HepG2 (cell line): Measurements from ENCODE around the gene TMCC2. TPM values are rescaled to one million over a fixed set of nuclear protein-coding genes. Genes with fewer than 3 reads are reported as not detected.

Experiments
- ARID2 ChIP-seq: sonication (generic); formaldehyde crosslinking; IDR thresholded peaks from 2 replicates; pipeline ENCODE4 v1.8.1; 2022; ENCODE audit warnings: mild to moderate bottlenecking, missing genetic modification reagents, borderline replicate concordance
- CBX5 ChIP-seq: sonication (generic); formaldehyde crosslinking; IDR thresholded peaks from 2 replicates; pipeline ENCODE4 v1.4.0; 2020; ENCODE audit warnings: missing genetic modification reagents, borderline replicate concordance
- CC2D1A ChIP-seq: sonication (generic); formaldehyde crosslinking; IDR thresholded peaks from 2 replicates; pipeline ENCODE4 v1.8.1; 2023; ENCODE audit warnings: mild to moderate bottlenecking, missing genetic modification reagents
- EP300 ChIP-seq, 3 experiments: sonication (generic) in 1 of 3; formaldehyde crosslinking in 1 of 3; IDR thresholded peaks; 2 replicates each; pipeline versions ENCODE4 v1.5.1 to v1.6.1; 2011 to 2020; ENCODE audit warnings: low read depth in 2 of 3, low read length in 2 of 3, borderline replicate concordance in 1 of 3, improper control_type of control experiment in 1 of 3, mild to moderate bottlenecking in 1 of 3, missing genetic modification reagents in 1 of 3, moderate library complexity in 1 of 3
- FOXA3 ChIP-seq: IDR thresholded peaks from 2 replicates; pipeline ENCODE4 v1.6.1; 2016; ENCODE audit warnings: missing genetic modification reagents, missing compliant biosample characterization
- FOXC1 ChIP-seq: sonication (generic); formaldehyde crosslinking; IDR thresholded peaks from 2 replicates; pipeline ENCODE4 v1.8.0; 2022; ENCODE audit warnings: mild to moderate bottlenecking, missing genetic modification reagents, borderline replicate concordance
- ISX ChIP-seq: sonication (generic); formaldehyde crosslinking; conservative IDR thresholded peaks from 2 replicates; pipeline ENCODE4 v1.5.0; 2020; ENCODE audit warnings: missing genetic modification reagents
- KDM2A ChIP-seq: sonication (generic); formaldehyde crosslinking; IDR thresholded peaks from 2 replicates; pipeline ENCODE4 v1.4.0; 2020; ENCODE audit warnings: low read depth, missing genetic modification reagents, borderline replicate concordance
- KMT2A ChIP-seq: sonication (generic); formaldehyde crosslinking; IDR thresholded peaks from 2 replicates; pipeline ENCODE4 v1.4.0; 2020; ENCODE audit warnings: missing genetic modification reagents
- MAZ ChIP-seq, 2 experiments: sonication (generic) in 1 of 2; formaldehyde crosslinking in 1 of 2; IDR thresholded peaks; 2 replicates each; pipeline versions ENCODE4 v1.5.0 to v1.6.1; 2012 to 2020; ENCODE audit warnings: low read depth in 2 of 2, mild to moderate bottlenecking in 2 of 2, borderline replicate concordance in 1 of 2, improper control_type of control experiment in 1 of 2, low read length in 1 of 2, missing genetic modification reagents in 1 of 2, moderate library complexity in 1 of 2
- MBD4 ChIP-seq: IDR thresholded peaks from 2 replicates; pipeline ENCODE4 v1.6.1; 2012; ENCODE audit warnings: low read length, inconsistent platforms, borderline replicate concordance
- NONO ChIP-seq, 2 experiments: fragments of 450-650 bp in 1 of 2; sonication (generic) in 1 of 2; formaldehyde crosslinking in 1 of 2; IDR thresholded peaks in 1 of 2; conservative IDR thresholded peaks in 1 of 2; 2 replicates each; pipeline versions ENCODE4 v1.6.1 to v1.8.0; 2017 to 2022; ENCODE audit warnings: mild to moderate bottlenecking in 1 of 2, missing genetic modification reagents in 1 of 2, moderate library complexity in 1 of 2
- NR3C1 ChIP-seq: sonication (generic); formaldehyde crosslinking; IDR thresholded peaks from 2 replicates; pipeline ENCODE4 v1.4.0; 2020; ENCODE audit warnings: missing genetic modification reagents
- RXRA ChIP-seq: sonication (generic); formaldehyde crosslinking; IDR thresholded peaks from 2 replicates; pipeline ENCODE4 v1.5.1; 2020; ENCODE audit warnings: missing genetic modification reagents
- TOE1 ChIP-seq: sonication (generic); formaldehyde crosslinking; IDR thresholded peaks from 2 replicates; pipeline ENCODE4 v1.4.0; 2020; ENCODE audit warnings: mild to moderate bottlenecking, missing genetic modification reagents
- TRIM24 ChIP-seq: sonication (generic); formaldehyde crosslinking; IDR thresholded peaks from 2 replicates; pipeline ENCODE4 v1.8.0; 2022; ENCODE audit warnings: mild to moderate bottlenecking, missing genetic modification reagents
- ZNF251 ChIP-seq: sonication (generic); formaldehyde crosslinking; IDR thresholded peaks from 2 replicates; pipeline ENCODE4 v1.9.0; 2021; ENCODE audit warnings: mild to moderate bottlenecking, missing genetic modification reagents
- ZNF264 ChIP-seq: sonication (generic); formaldehyde crosslinking; IDR thresholded peaks from 2 replicates; pipeline ENCODE4 v1.4.0; 2020; ENCODE audit warnings: missing genetic modification reagents
- ZNF644 ChIP-seq: IDR thresholded peaks from 2 replicates; pipeline ENCODE4 v1.6.1; 2016; ENCODE audit warnings: low read depth
- ZNF652 ChIP-seq: IDR thresholded peaks from 2 replicates; pipeline ENCODE4 v1.6.1; 2016; ENCODE audit warnings: low read depth, borderline replicate concordance
- ZNF710 ChIP-seq: sonication (generic); formaldehyde crosslinking; IDR thresholded peaks from 2 replicates; pipeline ENCODE4 v1.5.0; 2020; ENCODE audit warnings: mild to moderate bottlenecking, missing genetic modification reagents, borderline replicate concordance
- polyA plus RNA-seq, 8 experiments: library from polyadenylated mRNA; depleted of rRNA in 3 of 8; stranded (reverse) in 7 of 8; unstranded in 1 of 8; fragments of >200 nt; fragmentation: Illumina TruSeq in 4 of 8; extraction: Trizol in 4 of 8; gene quantifications; 2 replicates each; pipeline versions ENCODE4 v1.2.1 to v1.2.3, GENCODE V29; 2011 to 2016; ENCODE audit warnings: low read depth in 4 of 8, missing spikeins in 1 of 8, mixed read lengths in 1 of 8; ENCODE audit not compliant: insufficient read depth in 1 of 8
- total RNA-seq, 5 experiments: library from RNA; depleted of rRNA; stranded (reverse); fragments of >200 nt; fragmentation: Illumina TruSeq; extraction: Trizol; gene quantifications; 2 replicates each; pipeline ENCODE4 v1.2.3, GENCODE V29; 2016; ENCODE audit warnings: low read depth in 1 of 5
- TF ChIP-seq, protein P1 (sequence below): sonication (generic); formaldehyde crosslinking; conservative IDR thresholded peaks from 2 replicates; pipeline ENCODE4 v1.8.1; 2023; ENCODE audit warnings: missing genetic modification reagents
- TF ChIP-seq, protein P2 (sequence below): sonication (generic); formaldehyde crosslinking; IDR thresholded peaks from 2 replicates; pipeline ENCODE4 v1.4.0; 2020; ENCODE audit warnings: missing genetic modification reagents, borderline replicate concordance

The TMCC2 gene
- total and polyA plus RNA-seq, 2 of the 13 experiments (the other 11 are each of a cell fraction or from before 2014, with no cell fraction given): 0.12 to 0.24 TPM

- TF ChIP-seq ARID2 (CRISPR knock-in tag): no peak
- peak; percentile 99 for TF ChIP-seq ZNF644 (CRISPR knock-in tag)
- no peak for TF ChIP-seq CBX5 (CRISPR knock-in tag)
- no peak for TF ChIP-seq ISX (CRISPR knock-in tag)
- TF ChIP-seq CC2D1A (CRISPR knock-in tag): no peak
- TF ChIP-seq KMT2A (CRISPR knock-in tag): 0 out of 2 replicates have a peak, but pooled peaks have one; percentile 25
- TF ChIP-seq, protein P1, sequence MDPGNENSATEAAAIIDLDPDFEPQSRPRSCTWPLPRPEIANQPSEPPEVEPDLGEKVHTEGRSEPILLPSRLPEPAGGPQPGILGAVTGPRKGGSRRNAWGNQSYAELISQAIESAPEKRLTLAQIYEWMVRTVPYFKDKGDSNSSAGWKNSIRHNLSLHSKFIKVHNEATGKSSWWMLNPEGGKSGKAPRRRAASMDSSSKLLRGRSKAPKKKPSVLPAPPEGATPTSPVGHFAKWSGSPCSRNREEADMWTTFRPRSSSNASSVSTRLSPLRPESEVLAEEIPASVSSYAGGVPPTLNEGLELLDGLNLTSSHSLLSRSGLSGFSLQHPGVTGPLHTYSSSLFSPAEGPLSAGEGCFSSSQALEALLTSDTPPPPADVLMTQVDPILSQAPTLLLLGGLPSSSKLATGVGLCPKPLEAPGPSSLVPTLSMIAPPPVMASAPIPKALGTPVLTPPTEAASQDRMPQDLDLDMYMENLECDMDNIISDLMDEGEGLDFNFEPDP: no peak
- no peak for TF ChIP-seq ZNF264
- TF ChIP-seq MBD4: no peak
- no peak for TF ChIP-seq EP300 (IDR thresholded peaks at IDR 0.05; ENCODE audit: low read depth in 2 of 2, low read length in 2 of 2)
- TF ChIP-seq EP300 (CRISPR knock-in tag; IDR thresholded peaks at IDR 0.05; ENCODE audit: borderline replicate concordance): no peak
- TF ChIP-seq KDM2A (CRISPR knock-in tag): 0 out of 2 replicates have a peak, but pooled peaks have one; percentile 21
- 0 out of 2 replicates have a peak, but pooled peaks have one; percentile 14 for TF ChIP-seq ZNF710
- no peak for TF ChIP-seq ZNF652 (CRISPR knock-in tag)
- no peak for TF ChIP-seq RXRA
- TF ChIP-seq, protein P2, sequence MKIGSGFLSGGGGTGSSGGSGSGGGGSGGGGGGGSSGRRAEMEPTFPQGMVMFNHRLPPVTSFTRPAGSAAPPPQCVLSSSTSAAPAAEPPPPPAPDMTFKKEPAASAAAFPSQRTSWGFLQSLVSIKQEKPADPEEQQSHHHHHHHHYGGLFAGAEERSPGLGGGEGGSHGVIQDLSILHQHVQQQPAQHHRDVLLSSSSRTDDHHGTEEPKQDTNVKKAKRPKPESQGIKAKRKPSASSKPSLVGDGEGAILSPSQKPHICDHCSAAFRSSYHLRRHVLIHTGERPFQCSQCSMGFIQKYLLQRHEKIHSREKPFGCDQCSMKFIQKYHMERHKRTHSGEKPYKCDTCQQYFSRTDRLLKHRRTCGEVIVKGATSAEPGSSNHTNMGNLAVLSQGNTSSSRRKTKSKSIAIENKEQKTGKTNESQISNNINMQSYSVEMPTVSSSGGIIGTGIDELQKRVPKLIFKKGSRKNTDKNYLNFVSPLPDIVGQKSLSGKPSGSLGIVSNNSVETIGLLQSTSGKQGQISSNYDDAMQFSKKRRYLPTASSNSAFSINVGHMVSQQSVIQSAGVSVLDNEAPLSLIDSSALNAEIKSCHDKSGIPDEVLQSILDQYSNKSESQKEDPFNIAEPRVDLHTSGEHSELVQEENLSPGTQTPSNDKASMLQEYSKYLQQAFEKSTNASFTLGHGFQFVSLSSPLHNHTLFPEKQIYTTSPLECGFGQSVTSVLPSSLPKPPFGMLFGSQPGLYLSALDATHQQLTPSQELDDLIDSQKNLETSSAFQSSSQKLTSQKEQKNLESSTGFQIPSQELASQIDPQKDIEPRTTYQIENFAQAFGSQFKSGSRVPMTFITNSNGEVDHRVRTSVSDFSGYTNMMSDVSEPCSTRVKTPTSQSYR (CRISPR knock-in tag): peak; percentile 73; the same call in 1 of the 2 replicates
- no peak for TF ChIP-seq NR3C1
- no peak for TF ChIP-seq FOXC1
- no peak for TF ChIP-seq TOE1 (CRISPR knock-in tag)
- TF ChIP-seq FOXA3 (CRISPR knock-in tag): peak; percentile 8; the same call in 1 of the 2 replicates
- no peak for TF ChIP-seq TRIM24
- no peak for TF ChIP-seq MAZ (IDR thresholded peaks at IDR 0.05; ENCODE audit: borderline replicate concordance, low read depth, low read length)
- TF ChIP-seq MAZ (CRISPR knock-in tag; IDR thresholded peaks at IDR 0.05; ENCODE audit: low read depth): no peak
- no peak for TF ChIP-seq ZNF251 (CRISPR knock-in tag)
- TF ChIP-seq NONO (IDR thresholded peaks at IDR 0.05): no peak
- peak; percentile 45; the same call in 1 of the 2 replicates for TF ChIP-seq NONO (CRISPR knock-in tag; conservative IDR thresholded peaks at IDR 0.05)
These were observed 36.7 kb upstream of the TMCC2 start (continued) for GRCh38 chr1:205190845-205191577.
